Cerebellar cortex (tissue), 1 donor: ENCODE results near the gene FHOD3.

Experiments
- DNase-seq: peaks from one replicate; pipeline ENCODE4 v3.0.0-alpha.2; 2015; ENCODE audit warnings: low spot score

FHOD3 gene

DNA sequence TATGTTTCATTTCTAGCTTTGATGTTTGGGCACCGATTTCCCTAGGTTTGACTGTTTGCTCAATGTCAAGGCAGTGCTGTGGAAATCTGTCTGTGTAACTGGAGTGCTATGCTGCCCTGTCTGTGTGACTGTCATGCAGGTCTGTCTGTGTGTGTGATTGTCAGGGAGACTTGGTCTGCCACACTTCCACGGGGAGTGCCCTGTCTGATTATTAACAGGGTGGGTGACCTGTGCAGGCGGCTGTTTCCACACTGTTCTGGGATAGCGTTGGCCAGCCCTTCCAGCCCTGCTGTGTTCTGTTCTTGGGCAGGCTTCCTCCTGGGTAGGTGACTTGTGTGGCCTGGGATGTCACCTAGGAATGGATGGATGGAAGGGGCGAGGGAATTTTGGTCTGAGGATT, 85.3 kb downstream of the FHOD3 start:
- no peak for DNase-seq

DNA sequence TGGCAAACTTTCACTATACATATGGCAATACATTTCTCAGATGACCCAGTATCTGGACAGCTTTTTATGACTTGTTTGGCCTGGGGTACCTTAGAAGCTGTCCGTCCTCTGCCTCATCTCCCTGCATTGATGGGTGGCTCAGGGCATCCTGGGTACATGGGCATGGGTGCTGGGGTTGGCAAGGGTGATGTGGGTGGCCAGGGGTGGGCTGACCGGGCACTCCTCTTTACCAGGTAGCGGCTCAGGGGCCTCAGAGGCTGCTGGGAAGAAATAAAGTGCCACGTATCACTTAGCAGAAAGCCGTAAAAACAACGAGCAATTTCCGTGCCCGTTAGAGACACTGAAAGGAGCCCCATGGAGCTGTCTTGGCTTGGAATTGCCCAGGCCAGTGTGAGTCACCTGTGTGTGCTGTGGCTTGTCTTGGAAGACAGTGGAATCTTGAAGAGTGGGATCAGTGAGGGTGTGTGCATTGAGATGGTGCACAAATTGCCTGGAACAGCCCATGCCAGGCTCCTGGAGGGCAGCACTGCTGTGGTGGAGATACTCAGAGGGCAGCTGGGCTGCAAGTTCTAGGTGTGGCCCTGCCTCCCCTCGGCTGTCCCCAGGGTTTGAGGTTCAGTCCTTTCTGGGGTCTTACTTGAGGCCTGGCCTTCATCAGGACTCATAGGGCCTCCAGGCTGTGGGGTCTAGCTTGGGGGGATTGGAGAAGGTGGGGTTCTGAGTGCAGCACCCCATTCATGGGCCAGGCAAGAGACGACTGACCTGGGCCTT, 88.8 kb downstream of the FHOD3 start:
- no peak for DNase-seq

DNA sequence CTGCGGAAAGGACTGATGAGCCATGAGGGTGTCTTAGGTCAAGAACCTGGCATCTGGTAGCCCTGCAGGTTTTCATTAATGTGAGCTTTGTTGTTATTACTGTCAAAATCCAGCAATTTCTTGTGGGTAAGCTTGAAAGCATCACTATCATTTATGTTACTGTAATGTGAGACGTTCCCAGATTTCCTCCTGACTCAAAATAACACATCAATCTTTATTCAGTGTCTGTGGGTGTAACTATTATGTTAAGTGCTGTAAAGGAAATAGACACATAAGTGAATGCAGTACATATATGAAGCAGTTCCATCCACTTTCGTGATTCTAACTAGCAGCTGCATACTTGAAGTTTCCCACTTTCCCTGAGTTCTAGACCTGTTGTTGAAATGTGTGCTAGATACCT, 89.8 kb downstream of the FHOD3 start:
- DNase-seq: no peak

DNA sequence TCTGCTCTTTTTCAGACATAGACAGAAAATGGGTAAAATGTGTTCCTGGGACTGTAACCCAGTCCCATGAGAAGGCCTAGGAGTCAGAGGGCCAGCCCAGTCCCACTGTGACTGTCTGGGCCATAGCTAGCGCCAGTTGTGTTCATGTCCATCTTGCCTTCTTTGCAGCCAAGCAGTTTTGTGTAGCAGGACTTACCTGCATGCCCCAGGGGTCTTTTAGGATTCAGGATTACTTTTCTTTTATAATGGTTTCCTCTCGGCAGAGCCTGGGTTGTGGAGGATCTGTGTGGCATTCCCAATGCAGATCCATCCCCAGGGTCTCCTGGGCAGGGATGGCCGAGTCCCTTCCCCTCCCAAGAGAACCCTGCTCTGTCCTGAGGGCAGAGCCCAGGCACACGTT, 90.8 kb downstream of the FHOD3 start:
- no peak for DNase-seq

DNA sequence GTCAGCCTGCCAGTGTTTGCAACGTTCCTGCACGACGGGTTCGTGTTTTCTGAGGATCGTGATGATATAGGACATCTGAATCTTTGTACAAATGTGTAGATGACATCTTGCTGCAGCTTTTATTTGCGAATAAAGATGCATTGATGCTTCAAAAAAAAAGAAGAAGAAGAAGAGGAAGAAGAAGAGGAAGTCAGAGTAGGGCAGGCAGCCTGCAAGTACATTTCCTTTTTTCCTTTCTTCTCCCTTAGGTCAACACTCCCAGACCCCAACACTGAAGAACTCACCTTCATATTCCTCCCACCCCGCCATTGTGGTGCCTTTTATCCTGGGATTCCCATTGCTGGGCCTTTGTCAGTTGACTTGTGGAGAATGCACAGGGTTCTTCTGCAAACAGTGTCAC, 91.5 kb downstream of the FHOD3 start:
- DNase-seq: no peak

DNA sequence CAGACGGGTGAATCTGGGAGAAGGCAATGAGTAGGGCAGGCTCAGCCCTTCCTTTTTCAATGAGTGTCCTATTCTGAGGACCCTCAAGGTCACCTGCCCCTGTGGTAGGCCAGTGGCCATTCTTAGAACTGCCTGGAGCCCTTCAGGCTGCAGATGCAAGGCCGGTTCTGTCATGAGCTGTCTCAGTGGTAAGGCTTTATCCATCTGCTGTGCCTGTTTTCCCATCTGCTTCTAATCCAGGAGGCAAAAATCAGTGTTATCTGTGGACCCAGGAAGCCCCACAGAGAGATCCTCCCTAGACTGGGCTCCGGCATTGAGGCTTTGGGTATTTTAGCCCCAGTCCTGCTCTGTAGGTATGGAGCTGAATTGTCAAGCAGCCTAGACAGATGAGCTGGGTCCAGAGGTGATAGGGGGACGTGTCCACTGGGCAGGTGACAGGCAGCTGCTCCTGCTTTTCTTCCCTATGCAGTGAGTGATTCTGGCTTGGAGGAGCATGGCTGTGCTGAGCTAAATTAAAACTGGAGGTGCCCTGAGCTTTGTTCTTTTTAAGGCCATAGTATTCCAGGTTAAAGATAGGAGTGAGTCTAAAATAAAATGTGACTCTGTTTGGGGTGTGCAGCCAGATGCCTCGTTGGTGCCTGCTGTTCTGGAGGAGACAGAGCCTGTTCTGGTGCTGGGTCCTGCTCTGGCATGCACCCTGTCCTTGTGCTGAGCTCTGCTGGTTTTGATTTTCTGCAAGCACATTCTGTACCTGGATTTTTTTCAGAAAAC, 92.5 kb downstream of the FHOD3 start:
- no peak for DNase-seq

DNA sequence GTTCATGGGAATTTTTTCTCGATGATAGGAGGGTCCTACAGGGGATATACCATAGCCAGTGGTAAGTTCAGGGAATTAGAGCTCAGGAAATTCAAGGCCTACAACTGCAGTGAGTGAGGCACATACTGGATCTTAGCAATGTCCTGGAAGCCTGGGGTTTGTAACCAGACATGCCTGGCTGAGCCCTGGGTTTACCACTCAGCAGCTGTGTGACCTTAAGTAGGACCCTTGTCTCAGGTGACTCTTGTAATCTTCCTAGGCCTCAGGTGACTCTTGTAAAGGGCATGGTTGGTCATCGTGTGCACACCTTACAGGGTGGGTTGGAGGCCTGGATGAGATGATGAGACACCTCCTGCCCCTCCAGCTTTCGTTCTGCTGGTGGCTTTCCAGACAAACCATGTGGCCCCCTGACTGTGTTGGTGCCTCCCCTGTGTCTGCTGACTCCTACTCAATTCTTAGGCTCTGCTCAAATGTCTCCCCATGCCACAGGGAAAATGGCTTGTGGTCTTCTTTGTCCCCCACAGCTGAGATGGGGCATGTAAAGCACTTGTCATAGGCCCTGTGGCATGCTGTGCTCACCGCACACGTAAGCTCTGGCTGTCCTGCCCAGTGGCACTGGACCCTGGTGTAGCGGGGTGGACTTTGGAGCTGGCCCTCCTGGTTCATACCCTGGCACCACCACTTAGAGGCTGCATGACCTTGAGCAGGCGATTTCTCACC, 94.1 kb downstream of the FHOD3 start:
- no peak for DNase-seq

DNA sequence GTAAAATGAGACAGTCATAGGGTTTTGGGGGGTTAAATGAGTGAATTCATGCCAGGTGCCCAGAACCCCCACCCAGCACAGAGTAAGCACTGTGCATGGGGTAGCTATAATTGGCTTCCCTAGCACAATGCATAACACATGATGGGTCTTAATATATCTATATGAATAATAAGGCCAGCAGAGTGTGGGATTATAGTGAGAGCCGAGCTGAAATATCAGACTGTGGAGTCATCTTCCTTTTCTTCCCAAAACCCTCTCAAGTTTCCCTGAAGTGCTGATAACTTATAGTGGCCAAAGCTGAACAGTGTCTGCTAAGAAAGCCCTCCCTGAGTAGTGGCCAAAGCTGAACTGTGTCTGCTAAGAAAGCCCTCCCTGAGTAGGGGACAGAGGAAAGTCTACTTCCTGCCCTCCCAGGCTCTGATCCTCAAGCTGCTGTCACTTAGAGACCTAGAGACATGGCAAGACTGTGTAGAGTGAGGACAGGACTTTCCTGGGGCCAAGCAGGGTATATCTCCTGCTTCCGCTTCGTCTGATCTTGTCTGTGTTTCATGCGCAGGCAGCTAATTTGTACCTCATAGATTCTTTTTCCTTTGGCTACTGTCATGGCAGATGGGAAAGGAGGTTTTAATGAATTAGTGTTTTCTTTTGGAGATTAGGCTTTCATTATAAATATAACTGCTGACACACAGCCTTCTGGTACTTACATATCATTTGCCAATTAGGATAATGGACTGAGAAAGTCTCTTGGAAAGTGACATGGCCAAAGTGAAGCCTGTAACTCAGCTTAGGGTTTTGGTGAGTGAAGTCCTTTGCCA, 94.9 kb downstream of the FHOD3 start:
- no peak for DNase-seq

DNA sequence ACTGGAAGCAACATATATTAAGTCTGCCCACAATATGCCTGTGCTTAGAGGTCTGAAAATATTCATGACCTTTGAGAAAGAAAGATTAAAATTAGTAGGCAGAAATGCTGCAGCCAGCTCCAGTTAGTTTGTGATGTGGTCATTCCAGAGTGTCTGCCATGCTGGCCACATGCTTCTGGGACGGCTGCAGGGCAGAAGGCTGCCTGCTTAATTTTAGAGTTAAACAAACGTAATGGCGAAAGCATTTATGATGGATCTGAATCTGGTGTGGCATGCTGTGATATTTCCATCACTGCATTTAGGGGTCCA, 95.4 kb downstream of the FHOD3 start:
- DNase-seq: no peak

DNA sequence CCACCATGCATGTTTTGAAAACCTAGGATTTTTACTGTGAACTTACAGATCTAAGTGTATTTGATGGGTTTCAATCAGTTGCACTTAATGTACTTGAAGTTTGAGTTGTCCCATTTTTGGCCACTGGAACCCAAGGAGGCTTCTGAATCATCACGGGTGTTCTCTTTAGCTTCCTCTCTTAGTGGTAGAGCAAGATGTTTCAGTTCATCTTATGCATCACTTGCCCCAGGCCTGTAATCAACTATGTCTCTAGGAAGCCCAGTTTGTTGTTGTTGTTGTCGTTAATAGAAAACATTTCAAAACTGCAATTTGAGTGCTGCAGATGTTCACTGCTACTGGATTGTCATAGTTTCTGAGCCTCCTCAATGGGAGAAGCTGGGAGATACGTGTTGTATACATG, 97.0 kb downstream of the FHOD3 start:
- no peak for DNase-seq

DNA sequence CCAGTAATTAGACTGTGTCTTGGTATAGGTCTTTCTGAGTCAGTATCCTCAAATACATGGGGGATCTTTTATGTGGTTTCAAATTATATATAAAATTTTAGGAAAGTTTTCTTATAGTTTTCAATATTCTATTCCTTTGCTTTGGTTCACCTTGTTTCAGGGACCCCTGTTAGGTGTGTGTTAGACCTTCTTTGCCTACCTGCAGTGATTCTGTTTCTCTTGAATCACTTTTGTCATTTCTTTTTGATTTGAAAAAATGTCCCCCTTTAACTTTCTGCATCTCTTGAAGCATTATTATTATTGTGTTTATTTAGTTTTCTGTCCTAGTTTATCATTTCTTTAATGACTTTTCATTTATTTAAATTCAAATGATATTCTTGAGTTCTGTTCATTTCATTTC, 98.7 kb downstream of the FHOD3 start:
- DNase-seq: no peak

DNA sequence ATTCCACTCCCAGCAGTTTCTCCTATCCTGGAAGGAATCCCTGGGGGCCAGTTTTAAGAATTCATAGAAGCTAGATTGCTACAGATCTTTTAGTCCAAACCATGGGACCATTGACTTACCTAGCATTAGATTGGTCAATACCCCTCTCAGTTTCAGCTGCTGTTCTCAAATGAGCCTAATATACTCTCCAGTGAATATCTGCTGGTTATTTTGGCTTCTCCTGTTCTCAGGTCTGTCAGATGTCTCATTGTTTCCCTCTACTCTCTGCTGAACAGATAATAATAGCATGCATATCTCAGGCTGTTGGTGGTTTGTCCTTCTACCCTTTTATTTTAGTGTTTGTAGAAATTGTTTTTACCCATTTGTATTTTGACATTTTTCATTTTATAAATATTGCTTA, 99.5 kb downstream of the FHOD3 start:
- DNase-seq: no peak

DNA sequence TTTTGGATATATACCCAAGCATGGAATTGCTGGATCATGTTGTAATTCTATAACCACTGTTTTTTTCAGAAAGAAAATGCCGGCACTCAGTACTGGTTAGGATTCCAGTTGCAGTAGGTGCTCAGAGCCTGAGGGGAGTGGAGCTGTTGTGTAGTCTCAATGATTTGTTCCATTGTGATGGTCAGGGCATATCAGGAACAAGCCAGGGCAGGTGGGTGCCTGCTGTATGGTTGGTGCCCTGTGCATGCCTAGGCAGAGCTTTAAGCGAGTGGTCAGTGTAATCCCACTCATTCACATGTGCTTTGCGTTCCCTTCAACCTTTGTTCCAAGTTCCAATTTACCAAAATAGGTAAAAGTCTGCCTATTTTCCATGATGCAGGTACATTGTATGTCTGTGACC, 100.9 kb downstream of the FHOD3 start:
- no peak for DNase-seq

DNA sequence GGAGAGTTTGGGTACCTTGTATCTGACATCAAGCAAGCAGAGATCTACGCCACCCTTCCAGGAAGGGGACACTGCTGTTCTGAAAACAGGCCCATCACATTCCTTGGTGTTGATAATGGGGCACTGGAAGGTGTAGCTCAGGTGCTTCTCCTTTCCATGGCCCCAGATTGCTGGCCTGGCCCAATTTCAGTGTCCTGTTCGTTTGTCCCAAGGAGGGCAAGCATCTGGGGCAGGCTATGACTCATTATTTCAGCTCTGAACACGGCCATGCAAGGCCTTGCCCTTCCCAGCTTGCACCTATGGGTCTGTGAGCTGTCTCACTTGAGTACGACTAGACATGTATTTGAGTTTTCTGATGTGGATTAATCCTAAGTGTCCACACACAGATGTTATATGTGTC, 101.5 kb downstream of the FHOD3 start:
- no peak for DNase-seq

DNA sequence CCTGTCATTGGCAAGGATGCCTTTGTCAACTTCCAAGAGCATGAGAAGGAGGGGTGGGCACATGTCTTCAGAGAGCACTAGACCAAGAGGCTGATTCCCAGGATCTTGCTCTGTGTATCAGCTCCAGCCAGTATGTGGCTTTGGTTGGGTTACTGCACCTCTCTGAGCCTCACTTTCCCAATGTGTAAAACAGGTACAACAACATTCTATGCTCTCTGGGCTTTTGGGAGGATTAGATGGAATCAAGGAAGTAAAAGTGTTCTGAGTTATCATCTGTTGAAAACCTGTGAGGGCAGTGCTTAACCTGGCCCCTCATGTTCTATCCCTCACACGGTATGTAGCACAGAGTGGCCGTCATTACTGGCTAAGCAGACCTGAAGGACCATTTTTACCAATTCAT, 103.9 kb downstream of the FHOD3 start:
- no peak for DNase-seq

DNA sequence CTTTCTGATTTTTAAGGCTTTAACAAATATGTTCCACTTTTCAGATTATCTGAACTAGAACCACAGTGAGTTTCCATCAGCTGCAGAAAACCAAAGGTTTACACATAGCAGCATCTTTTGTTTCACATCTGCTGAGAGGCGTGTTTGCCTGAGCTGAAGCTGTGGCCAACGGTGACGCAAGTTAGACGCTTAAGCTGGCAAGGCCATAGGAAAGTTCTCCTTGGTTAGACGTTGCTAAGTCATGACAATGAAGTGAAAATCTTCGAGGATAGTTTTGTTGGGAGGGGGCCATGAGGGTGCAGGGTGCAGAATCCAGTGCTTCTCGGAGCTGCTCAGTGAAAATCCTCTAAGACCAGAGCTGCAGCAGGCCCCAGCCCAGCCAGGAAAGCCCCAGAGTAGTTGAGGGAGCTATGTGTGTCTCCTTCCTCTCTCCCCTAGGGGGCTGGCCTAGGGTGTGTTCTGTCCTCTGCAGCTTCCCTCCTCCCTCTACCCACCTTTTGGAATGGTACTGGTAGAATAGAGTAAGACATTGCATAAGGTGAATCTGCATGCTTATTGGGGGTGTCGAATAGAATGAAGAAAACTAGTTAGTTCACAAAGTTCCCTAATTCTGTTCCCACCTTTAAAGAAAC, 105.4 kb downstream of the FHOD3 start:
- DNase-seq: no peak

DNA sequence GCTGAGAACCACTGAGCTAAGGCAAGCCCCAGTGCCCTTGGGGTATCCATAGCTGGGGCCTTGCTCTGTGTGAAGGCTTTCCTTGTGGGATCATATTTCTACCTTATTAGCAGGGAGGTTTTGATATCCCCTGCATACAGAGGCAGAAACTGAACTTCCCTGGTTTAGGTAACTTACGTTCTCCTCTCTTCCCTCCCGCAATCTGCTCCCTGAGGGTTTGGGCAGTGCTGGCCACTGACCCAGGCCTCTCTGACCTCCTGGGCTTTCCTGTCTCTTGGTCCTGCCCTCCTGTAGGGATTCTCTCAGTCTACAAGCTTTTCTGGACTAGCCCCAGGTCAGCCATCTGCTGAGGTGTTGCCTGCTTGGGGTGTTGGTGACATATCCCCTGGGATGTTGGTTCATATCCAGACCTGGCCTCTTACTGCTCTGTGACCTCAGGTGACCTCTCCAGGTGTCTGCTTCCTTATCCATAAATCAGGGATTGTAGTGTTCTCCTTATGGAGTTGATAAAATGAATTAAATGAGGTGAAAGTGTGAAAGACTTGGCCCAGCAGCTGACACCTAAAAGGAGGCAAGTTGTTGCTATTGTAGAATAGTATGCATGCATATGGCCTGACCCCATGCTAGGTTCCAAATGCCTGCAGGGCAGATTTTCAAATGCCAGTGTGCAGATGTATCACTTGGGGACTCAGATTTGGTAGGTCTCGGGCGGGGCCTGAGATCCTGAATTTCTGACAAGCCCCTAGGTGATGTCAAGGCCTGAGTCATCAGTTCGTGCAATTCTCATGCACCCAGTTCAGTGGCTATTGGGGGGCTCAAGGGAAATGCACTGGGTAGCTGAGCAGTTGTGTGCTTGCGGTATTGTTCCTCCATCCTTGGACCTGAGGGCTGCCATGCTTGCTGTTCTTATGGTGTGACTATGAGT, 106.6 kb downstream of the FHOD3 start:
- DNase-seq: no peak

DNA sequence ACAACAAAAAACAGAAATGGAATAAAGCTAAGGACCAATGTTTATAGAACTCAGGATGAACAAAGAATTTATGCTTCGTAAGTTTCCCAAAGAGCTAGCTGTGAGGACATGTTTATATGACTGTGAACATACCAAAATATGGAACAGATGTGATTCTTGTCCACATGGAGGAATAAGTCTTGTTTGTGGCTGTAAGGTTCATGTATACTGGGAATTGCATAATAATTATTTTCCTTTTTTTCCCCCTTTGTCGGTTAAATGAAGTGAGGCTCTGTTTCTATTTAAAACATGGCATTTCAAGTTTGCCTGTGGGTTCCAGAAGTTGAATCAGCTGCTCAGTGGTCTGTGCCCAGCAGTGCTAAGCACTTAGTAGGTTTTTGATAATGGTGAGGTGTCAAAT, 108.1 kb downstream of the FHOD3 start:
- no peak for DNase-seq

DNA sequence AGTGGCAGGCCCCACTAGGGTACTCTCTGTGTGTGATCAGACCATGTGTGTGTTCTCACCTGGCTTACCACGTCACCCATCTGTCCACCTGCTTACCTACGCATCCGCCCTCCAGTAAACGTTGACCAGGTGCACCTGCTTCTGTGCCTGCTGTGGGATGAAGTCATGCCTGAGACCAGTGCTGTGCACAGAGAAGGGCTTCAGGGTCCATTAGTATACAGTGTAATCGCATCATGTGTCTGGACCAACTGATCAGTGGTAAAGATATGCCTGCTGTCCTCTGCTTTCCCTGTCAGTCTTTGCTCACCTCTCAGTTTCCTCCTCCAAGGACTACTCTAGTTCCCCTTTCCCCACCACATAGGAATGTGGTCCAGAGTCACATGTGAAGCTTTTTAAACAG, 109.3 kb downstream of the FHOD3 start:
- DNase-seq: no peak

DNA sequence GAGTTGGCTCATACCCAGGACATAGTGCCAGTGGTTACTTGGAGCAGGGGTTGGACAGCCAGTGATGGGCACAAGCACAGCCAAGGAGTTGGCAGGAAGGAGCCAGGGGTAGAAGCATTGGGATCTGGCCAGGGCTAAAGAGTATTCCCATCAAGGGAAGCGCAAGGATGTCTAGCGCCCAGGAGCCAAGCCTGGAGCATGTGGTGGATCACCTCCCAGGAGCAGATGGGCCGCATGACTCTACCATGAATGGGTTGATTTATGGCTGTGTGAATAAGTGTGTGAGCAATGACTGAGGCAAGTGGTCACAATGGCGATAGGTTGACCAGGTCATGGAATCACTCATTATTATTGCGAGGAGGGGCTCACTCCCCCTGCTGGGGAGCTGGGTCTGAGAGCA, 111.1 kb downstream of the FHOD3 start:
- no peak for DNase-seq

DNA sequence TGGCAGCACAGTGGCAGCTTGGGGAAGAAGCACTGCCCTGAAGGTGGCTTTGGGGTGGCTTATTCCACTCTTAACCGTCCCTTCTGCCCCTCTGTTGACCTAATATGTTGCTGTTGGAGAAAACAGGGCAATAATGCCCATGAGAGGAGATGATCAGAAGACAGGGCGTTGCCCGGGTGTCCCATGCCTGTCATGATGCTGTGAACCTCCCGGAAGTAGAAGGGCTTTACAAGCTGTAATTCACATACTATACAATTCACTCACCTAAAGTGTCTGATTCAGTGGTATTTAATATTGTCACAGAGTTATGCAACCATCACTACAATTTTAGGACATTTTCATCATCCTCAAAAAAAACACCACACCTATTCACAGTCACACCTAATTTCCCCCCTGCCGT, 112.3 kb downstream of the FHOD3 start:
- DNase-seq: no peak
